Psoas muscle (tissue), 8 donors: ENCODE results near the gene GPC1. TPM values are rescaled to one million over a fixed set of nuclear protein-coding genes. Genes with fewer than 3 reads are reported as not detected.
A peak's percentile ranks its signal among the peaks of the same experiment; 100 is the strongest.

Source experiments
- ATAC-seq, 4 donors: fragments of 200-7000 bp; cut with Tn5 transposase; one replicate each; pipeline ENCODE4 v1.9.1; 2020; ENCODE audit warnings: moderate library complexity in 3 of 4, mild to moderate bottlenecking in 2 of 4
- DNase-seq, 2 donors: peaks; one replicate each; pipeline ENCODE4 v3.0.0-alpha.2; 2020
- H3K27ac ChIP-seq: fragments of 200-600 bp; one replicate; pipeline ENCODE4 v1.8.0; 2022
- H3K27me3 ChIP-seq, 3 donors: fragments of 200-600 bp in 1 of 3; one replicate each; pipeline versions ENCODE4 v1.6.1 to v1.8.0; 2013 to 2022; ENCODE audit warnings: low read length in 2 of 3, mild to moderate bottlenecking in 2 of 3, moderate library complexity in 1 of 3; ENCODE audit not compliant: insufficient read depth in 3 of 3
- H3K36me3 ChIP-seq, 2 donors: fragments of 200-600 bp in 1 of 2; one replicate each; pipeline versions ENCODE4 v1.6.1 to v1.8.0; 2013 to 2022; ENCODE audit warnings: low read depth in 1 of 2, mild to moderate bottlenecking in 1 of 2, moderate library complexity in 1 of 2; ENCODE audit not compliant: insufficient read depth in 1 of 2
- H3K4me1 ChIP-seq: fragments of 200-600 bp; one replicate; pipeline ENCODE4 v1.8.0; 2022
- H3K4me3 ChIP-seq: fragments of 200-600 bp; one replicate; pipeline ENCODE4 v1.8.0; 2022; ENCODE audit warnings: mild to moderate bottlenecking
- H3K9me3 ChIP-seq: fragments of 200-600 bp; one replicate; pipeline ENCODE4 v1.8.0; 2022
- CTCF ChIP-seq: fragments of 200-600 bp; IDR thresholded peaks from one replicate; pipeline ENCODE4 v1.8.0; 2022; ENCODE audit warnings: antibody characterized with exemption
- WGBS, 3 donors: extraction: QIAGEN DNeasy Blood & Tissue Kit; methylation state at CpG; one replicate each; pipeline versions ENCODE4 v1.1.6 to v1.1.7; 2013; 5-methylcytosine and 5-hydroxymethylcytosine counted together
- intact Hi-C, 2 donors: fragments of 100-400 bp; cut with DNase I; formaldehyde crosslinking; loops; one replicate each; pipeline versions ENCODE4 v1.11.0 to v1.14.2; 2022
- polyA plus RNA-seq, 3 donors: library from polyadenylated mRNA; stranded (reverse); fragments of 200-250 nt; gene quantifications; one replicate each; pipeline ENCODE4 v1.2.3, GENCODE V29; 2013
- total RNA-seq, 4 donors: library from RNA; stranded (reverse); fragmentation: NEBNext Ultra II Directional in 2 of 4; extraction: Animal tissue kit (Norgen Biotek cat#: 25700) in 2 of 4; gene quantifications; one replicate each; pipeline versions ENCODE4 v1.2.1 to v1.2.4, GENCODE V29; 2021 to 2023
- donor health status: healthy with polysubstance abuse.
- donor health status: DM: no; HTN: no; CAD: no; lungs with moderate emphysema.
- donor health status: Bipolar disorder and iron deficiency.
- donor health status: healthy.
- donor health status: DM: yes; HTN: yes; CAD: no.
- donor health status: DM: no; HTN: no; CAD: no.
- donor health status: DM: no; HTN: no; CAD: no.
- donor health status: DM: yes; HTN: yes; CAD: no.

Gene GPC1
- total and polyA plus RNA-seq, 7 donors, result 85.4 to 180 (median 116) TPM

- WGBS, 3 donors, result 57 to 68% (median 61%) methylated on average over 19 of the region's 19 CpGs
- DNase-seq, result peak in 1 of 2 donors; percentile 53
Measured at GRCh38 chr2:240397924-240398645, 37.4 kb upstream of the GPC1 start.

DNA sequence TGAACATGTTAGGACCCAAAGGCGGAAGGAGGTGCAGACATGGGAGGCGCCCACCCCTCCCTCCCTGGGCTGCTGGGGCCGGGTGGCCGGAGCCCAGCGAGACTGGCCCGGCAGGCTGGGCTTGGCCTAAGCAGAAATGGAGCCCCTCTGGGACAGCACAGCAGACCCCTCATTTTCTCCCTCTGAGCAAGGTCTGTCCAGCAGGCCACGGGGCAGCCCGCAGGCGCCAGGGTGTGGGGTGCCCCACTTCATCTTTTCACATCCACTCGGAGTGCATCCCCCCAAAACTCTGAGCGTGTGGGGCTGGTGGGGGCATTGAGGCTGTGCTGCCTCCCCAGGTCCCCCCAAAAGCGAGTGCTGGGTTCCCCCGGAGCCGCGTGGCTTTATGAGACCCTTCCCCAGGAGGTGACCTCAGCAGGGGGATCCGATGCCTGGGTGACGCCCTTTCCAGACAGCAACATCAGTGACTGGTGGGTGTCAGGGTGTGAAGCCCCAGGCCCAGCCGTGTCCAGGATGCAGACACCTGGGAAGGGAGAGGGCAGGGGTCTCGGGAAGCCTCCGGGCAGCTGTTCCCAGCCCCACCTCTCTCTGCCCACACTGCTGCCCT is 36.7 kb upstream of the GPC1 start:
- WGBS, 3 donors, result 83 to 89% (median 87%) methylated on average over 19 to 20 of the region's 20 CpGs
- Histone ChIP-seq H3K36me3 (no peaks in the 10 kb centered on the region), H3K27me3 (no peaks in the 10 kb centered on the region), H3K4me3 (no peak overlapping the region), H3K4me1 (no peaks in the 10 kb centered on the region), H3K9me3 (no peaks in the 10 kb centered on the region), H3K27ac (no peak overlapping the region)
- ATAC-seq (no peak), DNase-seq (peak in 1 of 2 donors; percentile 36)
- TF ChIP-seq CTCF, result no peak
- intact Hi-C loops, result no loop called here

More at GRCh38 chr2:240397924-240398645, 37.4 kb upstream of the GPC1 start:
- Histone ChIP-seq H3K4me1 (no peaks in the 10 kb centered on the region), H3K4me3 (no peak overlapping the region), H3K27ac (no peak overlapping the region), H3K27me3 (no peaks in the 10 kb centered on the region), H3K36me3 (no peaks in the 10 kb centered on the region), H3K9me3 (no peaks in the 10 kb centered on the region)
- peak in 2 of 4 donors; percentile 27 to 31 for ATAC-seq
- no peak for TF ChIP-seq CTCF
- intact Hi-C loops, result no loop called here

GRCh38 chr2:240399419-240400324 is 35.8 kb upstream of the GPC1 start:
- ATAC-seq, result no peak
- H3K27me3 ChIP-seq, result no peaks in the 10 kb centered on the region

More at GRCh38 chr2:240399419-240400324, 35.8 kb upstream of the GPC1 start:
- Histone ChIP-seq H3K4me1 (no peaks in the 10 kb centered on the region), H3K4me3 (no peak overlapping the region), H3K36me3 (no peaks in the 10 kb centered on the region), H3K9me3 (no peaks in the 10 kb centered on the region), H3K27ac (no peak overlapping the region)
- intact Hi-C loops, result no loop called here
- whole genome bisulfite sequencing, 3 donors, result 92 to 94% (median 92%) methylated on average over 14 of the region's 14 CpGs
- DNase-seq, result peak in 1 of 2 donors; percentile 45
- no peak for TF ChIP-seq CTCF
